Keratinocyte (primary cell): Measurements from ENCODE around the gene KRT23. TPM values are rescaled to one million over a fixed set of nuclear protein-coding genes. Genes with fewer than 3 reads are reported as not detected.

ENCODE experiments used
- DNase-seq: peaks from one replicate; pipeline ENCODE4 v3.0.0-alpha.2; 2011; ENCODE audit warnings: low read depth, missing footprints, low spot score
- FAIRE-seq: peaks from 2 replicates; lab custom pipeline; 2011; peaks lifted over from hg19 to GRCh38; lab: Jason Lieb, UNC
- H2AFZ ChIP-seq: 2 replicates; pipeline ENCODE4 v1.6.0; 2012; ENCODE audit warnings: low read length, control low read depth, inconsistent platforms; ENCODE audit not compliant: control insufficient read depth
- H3K27ac ChIP-seq: 2 replicates; pipeline ENCODE4 v1.5.1; 2011; ENCODE audit warnings: low read length; ENCODE audit not compliant: control insufficient read depth, insufficient read depth
- H3K27me3 ChIP-seq: 3 replicates; pipeline ENCODE4 v1.6.0; 2011; ENCODE audit warnings: low read length; ENCODE audit not compliant: control insufficient read depth, insufficient read depth; ENCODE audit errors: extremely low read depth
- H3K36me3 ChIP-seq, 2 experiments: 2 replicates in 1 of 2; 3 replicates in 1 of 2; pipeline ENCODE4 v1.5.1; 2011; ENCODE audit warnings: low read length in 2 of 2, mild to moderate bottlenecking in 1 of 2; ENCODE audit not compliant: control insufficient read depth in 2 of 2, insufficient read depth in 2 of 2; ENCODE audit errors: extremely low read depth in 1 of 2
- H3K4me1 ChIP-seq: 3 replicates; pipeline ENCODE4 v1.5.1; 2011; ENCODE audit warnings: low read length; ENCODE audit not compliant: control insufficient read depth, insufficient read depth; ENCODE audit errors: extremely low read depth
- H3K4me2 ChIP-seq: 3 replicates; pipeline ENCODE4 v1.6.0; 2011; ENCODE audit warnings: low read depth, low read length; ENCODE audit not compliant: control insufficient read depth, insufficient read depth; ENCODE audit errors: extremely low read depth
- H3K4me3 ChIP-seq, 3 experiments: fragments of 200-600 bp in 1 of 3; sonication (generic) in 1 of 3; 2 replicates in 2 of 3; 3 replicates in 1 of 3; pipeline ENCODE4 v1.5.1; 2011 to 2016; ENCODE audit warnings: low read length in 3 of 3, mild to moderate bottlenecking in 3 of 3, control low read depth in 2 of 3, inconsistent platforms in 1 of 3, low read depth in 1 of 3, mixed read lengths in 1 of 3, mixed run types in 1 of 3, moderate library complexity in 1 of 3; ENCODE audit not compliant: control insufficient read depth in 2 of 3, insufficient read depth in 2 of 3; ENCODE audit errors: extremely low read depth in 1 of 3
- H3K79me2 ChIP-seq: 2 replicates; pipeline ENCODE4 v1.6.0; 2012; ENCODE audit warnings: low read length; ENCODE audit not compliant: control insufficient read depth, insufficient read depth
- H3K9ac ChIP-seq: 3 replicates; pipeline ENCODE4 v1.6.0; 2011; ENCODE audit warnings: low read length; ENCODE audit not compliant: control insufficient read depth, insufficient read depth; ENCODE audit errors: extremely low read depth
- H3K9me1 ChIP-seq: 3 replicates; pipeline ENCODE4 v1.6.0; 2011; ENCODE audit warnings: low read length; ENCODE audit not compliant: control insufficient read depth, insufficient read depth; ENCODE audit errors: extremely low read depth
- H3K9me3 ChIP-seq: 2 replicates; pipeline ENCODE4 v1.5.1; 2012; ENCODE audit warnings: low read depth, low read length; ENCODE audit not compliant: control insufficient read depth
- H4K20me1 ChIP-seq: 3 replicates; pipeline ENCODE4 v1.6.0; 2011; ENCODE audit warnings: low read length; ENCODE audit not compliant: control insufficient read depth, insufficient read depth; ENCODE audit errors: extremely low read depth
- EZH2 ChIP-seq: IDR thresholded peaks from one replicate; pipeline ENCODE4 v1.6.1; 2012; ENCODE audit warnings: inconsistent platforms, mild to moderate bottlenecking, low read length, moderate library complexity
- dilution Hi-C: fragments of 300-500 bp; cut with MboI; formaldehyde crosslinking; loops from one replicate; pipeline ENCODE4 v1.7.0; 2020; ENCODE audit warnings: low sequenced_read_pairs; ENCODE audit not compliant: extremely low pct_ligation_motif_present
- polyA plus RNA-seq, 5 experiments: library from polyadenylated mRNA; depleted of rRNA in 3 of 5; stranded (reverse) in 3 of 5; stranded (forward) in 1 of 5; unstranded in 1 of 5; fragments of >200 nt; gene quantifications; 1 replicate in 1 of 5; 2 replicates in 3 of 5; 3 replicates in 1 of 5; pipeline versions ENCODE4 v1.2.1 to v1.2.3, GENCODE V29; 2011 to 2012; ENCODE audit warnings: missing spikeins in 2 of 5, low read depth in 1 of 5, low replicate concordance in 1 of 5
- TF ChIP-seq, protein P1 (sequence below), 3 experiments: IDR thresholded peaks in 1 of 3; conservative IDR thresholded peaks in 1 of 3; optimal IDR thresholded peaks in 1 of 3; 2 replicates in 2 of 3; 3 replicates in 1 of 3; pipeline versions ENCODE3 to v1.5.1; 2011; ENCODE audit warnings: low read length in 3 of 3, mild to moderate bottlenecking in 3 of 3, moderate library complexity in 2 of 3, control low read depth in 1 of 3, inconsistent platforms in 1 of 3; ENCODE audit not compliant: insufficient read depth in 2 of 3; ENCODE audit errors: extremely low read depth in 1 of 3

The KRT23 gene
- polyA plus RNA-seq, 1 donor (not counting 4 experiments of a cell fraction or from before 2014, with no cell fraction given): 8.2 TPM

DNA sequence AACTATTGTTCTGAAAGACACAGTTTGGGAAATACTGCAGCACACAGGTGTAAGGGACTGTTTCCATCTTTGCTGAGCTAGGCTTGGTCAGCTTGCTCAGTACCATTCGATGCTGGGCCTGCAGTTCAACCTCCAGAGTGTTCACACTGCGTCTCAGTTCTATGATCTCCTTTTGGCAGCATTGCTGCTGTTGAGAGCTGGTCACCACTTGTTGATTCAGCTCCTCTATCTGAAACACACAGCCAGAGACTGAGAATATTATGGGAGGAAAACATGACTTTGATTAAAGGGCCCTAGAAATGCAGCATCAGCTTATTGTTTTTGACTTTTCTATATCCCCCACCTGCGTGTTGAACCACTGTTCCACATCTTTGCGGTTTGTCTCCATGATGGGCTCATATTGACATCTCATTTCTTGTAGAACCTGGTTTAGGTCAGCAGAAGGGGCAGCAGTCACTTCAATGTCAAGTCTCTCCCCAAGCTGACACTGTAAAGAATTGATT is 24.7 kb upstream of the KRT23 start:
- FAIRE-seq (no peak), DNase-seq (no peak)
- TF ChIP-seq EZH2: no peak
- TF ChIP-seq, protein P1, sequence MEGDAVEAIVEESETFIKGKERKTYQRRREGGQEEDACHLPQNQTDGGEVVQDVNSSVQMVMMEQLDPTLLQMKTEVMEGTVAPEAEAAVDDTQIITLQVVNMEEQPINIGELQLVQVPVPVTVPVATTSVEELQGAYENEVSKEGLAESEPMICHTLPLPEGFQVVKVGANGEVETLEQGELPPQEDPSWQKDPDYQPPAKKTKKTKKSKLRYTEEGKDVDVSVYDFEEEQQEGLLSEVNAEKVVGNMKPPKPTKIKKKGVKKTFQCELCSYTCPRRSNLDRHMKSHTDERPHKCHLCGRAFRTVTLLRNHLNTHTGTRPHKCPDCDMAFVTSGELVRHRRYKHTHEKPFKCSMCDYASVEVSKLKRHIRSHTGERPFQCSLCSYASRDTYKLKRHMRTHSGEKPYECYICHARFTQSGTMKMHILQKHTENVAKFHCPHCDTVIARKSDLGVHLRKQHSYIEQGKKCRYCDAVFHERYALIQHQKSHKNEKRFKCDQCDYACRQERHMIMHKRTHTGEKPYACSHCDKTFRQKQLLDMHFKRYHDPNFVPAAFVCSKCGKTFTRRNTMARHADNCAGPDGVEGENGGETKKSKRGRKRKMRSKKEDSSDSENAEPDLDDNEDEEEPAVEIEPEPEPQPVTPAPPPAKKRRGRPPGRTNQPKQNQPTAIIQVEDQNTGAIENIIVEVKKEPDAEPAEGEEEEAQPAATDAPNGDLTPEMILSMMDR (optimal IDR thresholded peaks at IDR 0.05 in 1 of 3, IDR thresholded peaks at IDR 0.05 in 1 of 3, conservative IDR thresholded peaks at IDR 0.05 in 1 of 3; ENCODE audit: extremely low read depth in 1 of 3, insufficient read depth in 2 of 3, low read length in 3 of 3): no peak
- Histone ChIP-seq H3K27me3 (no peaks in the 10 kb centered on the region), H3K9me1 (no peaks in the 10 kb centered on the region), H3K36me3 (no peaks in the 10 kb centered on the region), H3K4me2 (no peak overlapping the region), H2AFZ (no peak overlapping the region), H3K4me3 (no peak overlapping the region), H3K27ac (no peak overlapping the region), H3K79me2 (no peaks in the 10 kb centered on the region), H3K4me1 (peaks cover 25% of the 10 kb centered on the region), H3K9ac (no peak overlapping the region), H4K20me1 (no peaks in the 10 kb centered on the region), H3K9me3 (no peaks in the 10 kb centered on the region)
- dilution Hi-C loops: no loop called here

GRCh38 chr17:40961591-40961990 is 24.1 kb upstream of the KRT23 start:
- no peak overlapping the region for H3K27ac ChIP-seq
- no peak for TF ChIP-seq EZH2
- TF ChIP-seq, protein P1 (optimal IDR thresholded peaks at IDR 0.05 in 1 of 3, IDR thresholded peaks at IDR 0.05 in 1 of 3, conservative IDR thresholded peaks at IDR 0.05 in 1 of 3; ENCODE audit: extremely low read depth in 1 of 3, insufficient read depth in 2 of 3, low read length in 3 of 3): no peak
- H3K9me3 ChIP-seq: no peaks in the 10 kb centered on the region
- no peak overlapping the region for H3K4me3 ChIP-seq
- H3K36me3 ChIP-seq: no peaks in the 10 kb centered on the region
- dilution Hi-C loops: no loop called here
- no peak overlapping the region for H3K4me2 ChIP-seq
- no peak overlapping the region for H2AFZ ChIP-seq
- H3K79me2 ChIP-seq: no peaks in the 10 kb centered on the region
- H3K9me1 ChIP-seq: no peaks in the 10 kb centered on the region
- H3K9ac ChIP-seq: no peak overlapping the region
- no peaks in the 10 kb centered on the region for H3K27me3 ChIP-seq
- FAIRE-seq (no peak), DNase-seq (no peak)
- peaks cover 30% of the 10 kb centered on the region for H3K4me1 ChIP-seq
- H4K20me1 ChIP-seq: no peaks in the 10 kb centered on the region
